Keratinocyte (primary cell): ENCODE results near the gene VEZT. TPM values are rescaled to one million over a fixed set of nuclear protein-coding genes. Genes with fewer than 3 reads are reported as not detected.

ENCODE experiments used
- DNase-seq: peaks from one replicate; pipeline ENCODE4 v3.0.0-alpha.2; 2011; ENCODE audit warnings: low read depth, missing footprints, low spot score
- FAIRE-seq: peaks from 2 replicates; lab custom pipeline; 2011; peaks lifted over from hg19 to GRCh38; lab: Jason Lieb, UNC
- H2AFZ ChIP-seq: 2 replicates; pipeline ENCODE4 v1.6.0; 2012; ENCODE audit warnings: low read length, control low read depth, inconsistent platforms; ENCODE audit not compliant: control insufficient read depth
- H3K27ac ChIP-seq: 2 replicates; pipeline ENCODE4 v1.5.1; 2011; ENCODE audit warnings: low read length; ENCODE audit not compliant: control insufficient read depth, insufficient read depth
- H3K27me3 ChIP-seq: 3 replicates; pipeline ENCODE4 v1.6.0; 2011; ENCODE audit warnings: low read length; ENCODE audit not compliant: control insufficient read depth, insufficient read depth; ENCODE audit errors: extremely low read depth
- H3K36me3 ChIP-seq, 2 experiments: 2 replicates in 1 of 2; 3 replicates in 1 of 2; pipeline ENCODE4 v1.5.1; 2011; ENCODE audit warnings: low read length in 2 of 2, mild to moderate bottlenecking in 1 of 2; ENCODE audit not compliant: control insufficient read depth in 2 of 2, insufficient read depth in 2 of 2; ENCODE audit errors: extremely low read depth in 1 of 2
- H3K4me1 ChIP-seq: 3 replicates; pipeline ENCODE4 v1.5.1; 2011; ENCODE audit warnings: low read length; ENCODE audit not compliant: control insufficient read depth, insufficient read depth; ENCODE audit errors: extremely low read depth
- H3K4me2 ChIP-seq: 3 replicates; pipeline ENCODE4 v1.6.0; 2011; ENCODE audit warnings: low read depth, low read length; ENCODE audit not compliant: control insufficient read depth, insufficient read depth; ENCODE audit errors: extremely low read depth
- H3K4me3 ChIP-seq, 3 experiments: fragments of 200-600 bp in 1 of 3; sonication (generic) in 1 of 3; 2 replicates in 2 of 3; 3 replicates in 1 of 3; pipeline ENCODE4 v1.5.1; 2011 to 2016; ENCODE audit warnings: low read length in 3 of 3, mild to moderate bottlenecking in 3 of 3, control low read depth in 2 of 3, inconsistent platforms in 1 of 3, low read depth in 1 of 3, mixed read lengths in 1 of 3, mixed run types in 1 of 3, moderate library complexity in 1 of 3; ENCODE audit not compliant: control insufficient read depth in 2 of 3, insufficient read depth in 2 of 3; ENCODE audit errors: extremely low read depth in 1 of 3
- H3K79me2 ChIP-seq: 2 replicates; pipeline ENCODE4 v1.6.0; 2012; ENCODE audit warnings: low read length; ENCODE audit not compliant: control insufficient read depth, insufficient read depth
- H3K9ac ChIP-seq: 3 replicates; pipeline ENCODE4 v1.6.0; 2011; ENCODE audit warnings: low read length; ENCODE audit not compliant: control insufficient read depth, insufficient read depth; ENCODE audit errors: extremely low read depth
- H3K9me1 ChIP-seq: 3 replicates; pipeline ENCODE4 v1.6.0; 2011; ENCODE audit warnings: low read length; ENCODE audit not compliant: control insufficient read depth, insufficient read depth; ENCODE audit errors: extremely low read depth
- H3K9me3 ChIP-seq: 2 replicates; pipeline ENCODE4 v1.5.1; 2012; ENCODE audit warnings: low read depth, low read length; ENCODE audit not compliant: control insufficient read depth
- H4K20me1 ChIP-seq: 3 replicates; pipeline ENCODE4 v1.6.0; 2011; ENCODE audit warnings: low read length; ENCODE audit not compliant: control insufficient read depth, insufficient read depth; ENCODE audit errors: extremely low read depth
- CTCF ChIP-seq, 3 experiments: IDR thresholded peaks in 1 of 3; conservative IDR thresholded peaks in 1 of 3; optimal IDR thresholded peaks in 1 of 3; 2 replicates in 2 of 3; 3 replicates in 1 of 3; pipeline versions ENCODE3 to v1.5.1; 2011; ENCODE audit warnings: low read length in 3 of 3, mild to moderate bottlenecking in 3 of 3, moderate library complexity in 2 of 3, control low read depth in 1 of 3, inconsistent platforms in 1 of 3; ENCODE audit not compliant: insufficient read depth in 2 of 3; ENCODE audit errors: extremely low read depth in 1 of 3
- EZH2 ChIP-seq: IDR thresholded peaks from one replicate; pipeline ENCODE4 v1.6.1; 2012; ENCODE audit warnings: inconsistent platforms, mild to moderate bottlenecking, low read length, moderate library complexity
- dilution Hi-C: fragments of 300-500 bp; cut with MboI; formaldehyde crosslinking; loops from one replicate; pipeline ENCODE4 v1.7.0; 2020; ENCODE audit warnings: low sequenced_read_pairs; ENCODE audit not compliant: extremely low pct_ligation_motif_present
- polyA plus RNA-seq, 5 experiments: library from polyadenylated mRNA; depleted of rRNA in 3 of 5; stranded (reverse) in 3 of 5; stranded (forward) in 1 of 5; unstranded in 1 of 5; fragments of >200 nt; gene quantifications; 1 replicate in 1 of 5; 2 replicates in 3 of 5; 3 replicates in 1 of 5; pipeline versions ENCODE4 v1.2.1 to v1.2.3, GENCODE V29; 2011 to 2012; ENCODE audit warnings: missing spikeins in 2 of 5, low read depth in 1 of 5, low replicate concordance in 1 of 5

VEZT gene
- polyA plus RNA-seq, 1 donor (not counting 4 experiments of a cell fraction or from before 2014, with no cell fraction given) = 169 TPM

- Histone ChIP-seq H3K9me3 (no peaks in the 10 kb centered on the region), H3K4me3 (no peak overlapping the region), H3K36me3 (peaks cover 5 to 11% of the 10 kb centered on the region in 2 experiments), H3K9me1 (no peaks in the 10 kb centered on the region), H3K27me3 (no peaks in the 10 kb centered on the region), H3K9ac (no peak overlapping the region), H4K20me1 (no peaks in the 10 kb centered on the region), H3K79me2 (peaks cover 59% of the 10 kb centered on the region), H3K4me1 (peaks cover 25% of the 10 kb centered on the region), H2AFZ (no peak overlapping the region), H3K27ac (no peak overlapping the region), H3K4me2 (no peak overlapping the region)
- TF ChIP-seq EZH2 (no peak), CTCF (optimal IDR thresholded peaks at IDR 0.05 in 1 of 3, IDR thresholded peaks at IDR 0.05 in 1 of 3, conservative IDR thresholded peaks at IDR 0.05 in 1 of 3; ENCODE audit: extremely low read depth in 1 of 3, insufficient read depth in 2 of 3, low read length in 3 of 3) (no peak)
- dilution Hi-C loops = no loop called here
- no peak for DNase-seq
- no peak for FAIRE-seq
Measured at GRCh38 chr12:95177201-95177768, 40.3 kb upstream of the VEZT start.

GRCh38 chr12:95178136-95178535 lies 39.5 kb upstream of the VEZT start:
- no peaks in the 10 kb centered on the region for H3K9me3 ChIP-seq
- H3K9ac ChIP-seq = no peak overlapping the region
- dilution Hi-C loops = no loop called here
- no peak overlapping the region for H2AFZ ChIP-seq
- H3K4me2 ChIP-seq = no peak overlapping the region
- no peak for DNase-seq
- no peak overlapping the region for H3K4me3 ChIP-seq
- TF ChIP-seq EZH2 (no peak), CTCF (optimal IDR thresholded peaks at IDR 0.05 in 1 of 3, IDR thresholded peaks at IDR 0.05 in 1 of 3, conservative IDR thresholded peaks at IDR 0.05 in 1 of 3; ENCODE audit: extremely low read depth in 1 of 3, insufficient read depth in 2 of 3, low read length in 3 of 3) (no peak)
- no peaks in the 10 kb centered on the region for H3K9me1 ChIP-seq
- peaks cover 63% of the 10 kb centered on the region for H3K79me2 ChIP-seq
- no peak for FAIRE-seq
- H4K20me1 ChIP-seq = no peaks in the 10 kb centered on the region
- H3K36me3 ChIP-seq = peaks cover 4 to 14% of the 10 kb centered on the region in 2 experiments
- peaks cover 27% of the 10 kb centered on the region for H3K4me1 ChIP-seq
- H3K27me3 ChIP-seq = no peaks in the 10 kb centered on the region
- no peak overlapping the region for H3K27ac ChIP-seq
